ENCODE results near the gene CSRP3.

Gene CSRP3

DNA sequence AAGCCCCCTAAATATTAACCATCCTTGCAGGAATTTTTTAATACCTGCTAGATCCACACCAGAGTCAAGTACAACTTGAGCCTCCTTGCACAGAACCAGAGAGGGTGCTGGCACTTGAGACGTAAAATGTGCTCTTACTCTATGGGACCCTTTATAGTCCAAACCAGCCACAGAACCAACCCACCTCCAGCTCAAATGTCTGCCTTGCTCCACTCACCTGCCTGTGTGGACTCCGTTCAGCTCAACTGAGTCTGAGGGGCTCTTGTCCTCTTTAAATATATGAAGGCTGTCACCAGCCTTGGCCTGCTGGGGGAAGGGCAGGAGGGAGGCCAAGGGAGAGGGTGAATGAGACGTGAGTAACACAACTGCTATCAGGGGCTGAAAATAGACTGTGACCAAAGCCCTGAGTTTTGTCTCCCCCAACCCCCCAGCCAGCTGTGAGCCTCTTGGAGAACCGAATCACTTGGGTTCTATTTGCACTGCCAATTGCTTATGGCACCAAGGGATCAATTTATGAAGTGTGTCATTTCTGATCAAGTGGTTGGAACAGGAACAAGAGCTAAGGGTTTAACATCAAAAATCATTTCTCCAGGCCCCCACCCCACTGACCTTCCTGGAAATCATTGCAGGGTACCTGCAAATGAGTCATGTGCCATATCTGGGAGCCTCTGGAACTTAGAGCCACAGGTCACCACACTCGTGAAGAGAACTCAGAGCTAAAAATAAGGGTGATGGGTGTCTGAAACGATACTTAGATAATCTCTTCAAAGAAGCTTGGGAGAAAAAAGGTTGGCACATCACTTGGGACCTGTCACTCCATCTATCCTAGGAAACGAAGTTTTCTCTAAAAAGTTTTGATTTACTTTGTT is at the start of gene CSRP3:
Gene CSRP3, minus strand, starts transcription at position 247 of the 869 bp plus-strand sequence. CDS start 9,535 bp downstream, outside the sequence.
- no peak within 1 kb of the TSS for H3K4me3 ChIP-seq (ENCODE audit: control insufficient read depth, low read depth, low read length)
- DNase-seq (ENCODE audit: low read depth), result no peak
- no peak for TF ChIP-seq CTCF (conservative IDR thresholded peaks at IDR 0.05; ENCODE audit: control insufficient read depth, insufficient read depth, low read depth, low read length)

- no peak for DNase-seq (ENCODE audit: low read depth)
- TF ChIP-seq CTCF (conservative IDR thresholded peaks at IDR 0.05; ENCODE audit: control insufficient read depth, insufficient read depth, low read depth, low read length), result no peak
- H3K4me3 ChIP-seq (ENCODE audit: control insufficient read depth, low read depth, low read length), result no peak overlapping the region
These were observed 49.8 kb upstream of the CSRP3 start for GRCh38 chr11:19251577-19251976.

- no peak for TF ChIP-seq CTCF (conservative IDR thresholded peaks at IDR 0.05; ENCODE audit: control insufficient read depth, insufficient read depth, low read depth, low read length)
- no peak for DNase-seq (ENCODE audit: low read depth)
- H3K4me3 ChIP-seq (ENCODE audit: control insufficient read depth, low read depth, low read length), result no peak overlapping the region
These were observed 45.0 kb upstream of the CSRP3 start for GRCh38 chr11:19246816-19247215.

- no peak for TF ChIP-seq CTCF (conservative IDR thresholded peaks at IDR 0.05; ENCODE audit: control insufficient read depth, insufficient read depth, low read depth, low read length)
- no peak for DNase-seq (ENCODE audit: low read depth)
These were observed 43.6 kb upstream of the CSRP3 start for GRCh38 chr11:19245351-19245750.

DNA sequence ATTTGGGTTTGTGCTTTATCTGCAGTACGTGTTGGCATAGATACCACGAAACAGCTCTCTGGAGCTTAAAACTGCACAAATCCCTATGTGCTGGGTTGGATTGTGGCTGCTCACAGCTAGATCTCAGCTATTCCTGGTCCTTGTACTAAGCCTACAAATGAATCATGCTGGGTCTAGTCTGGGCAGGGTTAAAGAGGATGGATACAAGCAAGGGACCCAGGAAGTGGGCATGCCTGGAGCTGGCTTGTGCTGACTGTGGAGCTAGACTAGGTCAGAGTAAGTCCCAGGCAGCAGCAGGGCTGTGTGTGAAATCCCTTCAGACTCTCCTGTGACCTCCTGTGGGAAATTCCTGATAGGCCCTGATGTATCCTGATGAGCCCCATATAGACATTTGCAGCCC is 42.8 kb upstream of the CSRP3 start:
- TF ChIP-seq CTCF (conservative IDR thresholded peaks at IDR 0.05; ENCODE audit: control insufficient read depth, insufficient read depth, low read depth, low read length), result no peak
- H3K4me3 ChIP-seq (ENCODE audit: control insufficient read depth, low read depth, low read length), result no peak overlapping the region
- DNase-seq (ENCODE audit: low read depth), result no peak

More at GRCh38 chr11:19245351-19245750, 43.6 kb upstream of the CSRP3 start:
- H3K4me3 ChIP-seq (ENCODE audit: control insufficient read depth, low read depth, low read length), result no peak overlapping the region

DNA sequence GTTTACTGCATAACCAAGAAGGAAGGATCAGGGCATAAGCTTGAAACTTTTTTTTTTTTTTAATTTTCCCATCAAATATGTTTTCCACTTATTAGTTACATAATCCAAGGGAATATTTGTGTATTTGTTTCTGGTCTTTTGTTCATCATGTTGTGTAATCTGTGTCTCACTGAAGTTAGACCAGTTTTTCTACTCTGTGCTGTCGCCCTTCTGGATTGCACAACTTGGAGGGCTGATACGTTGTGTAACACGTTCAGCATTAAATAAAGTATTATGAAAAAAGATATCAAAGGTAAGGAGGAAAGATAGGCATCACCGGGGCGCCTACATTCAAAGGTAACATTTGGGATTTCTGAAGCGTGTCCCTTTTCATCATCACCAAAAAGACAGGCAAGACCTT is 42.3 kb upstream of the CSRP3 start:
- DNase-seq (ENCODE audit: low read depth), result peak; percentile 53
- no peak for TF ChIP-seq CTCF (conservative IDR thresholded peaks at IDR 0.05; ENCODE audit: control insufficient read depth, insufficient read depth, low read depth, low read length)
- no peak overlapping the region for H3K4me3 ChIP-seq (ENCODE audit: control insufficient read depth, low read depth, low read length)

All from fibroblast of mammary gland (primary cell).